ENCODE data around the gene FAM168A.

- TF ChIP-seq, protein P1, sequence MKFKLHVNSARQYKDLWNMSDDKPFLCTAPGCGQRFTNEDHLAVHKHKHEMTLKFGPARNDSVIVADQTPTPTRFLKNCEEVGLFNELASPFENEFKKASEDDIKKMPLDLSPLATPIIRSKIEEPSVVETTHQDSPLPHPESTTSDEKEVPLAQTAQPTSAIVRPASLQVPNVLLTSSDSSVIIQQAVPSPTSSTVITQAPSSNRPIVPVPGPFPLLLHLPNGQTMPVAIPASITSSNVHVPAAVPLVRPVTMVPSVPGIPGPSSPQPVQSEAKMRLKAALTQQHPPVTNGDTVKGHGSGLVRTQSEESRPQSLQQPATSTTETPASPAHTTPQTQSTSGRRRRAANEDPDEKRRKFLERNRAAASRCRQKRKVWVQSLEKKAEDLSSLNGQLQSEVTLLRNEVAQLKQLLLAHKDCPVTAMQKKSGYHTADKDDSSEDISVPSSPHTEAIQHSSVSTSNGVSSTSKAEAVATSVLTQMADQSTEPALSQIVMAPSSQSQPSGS (CRISPR knock-in tag; IDR thresholded peaks at IDR 0.05; ENCODE audit: borderline replicate concordance, low read depth) = no peak
- TF ChIP-seq, protein P2, sequence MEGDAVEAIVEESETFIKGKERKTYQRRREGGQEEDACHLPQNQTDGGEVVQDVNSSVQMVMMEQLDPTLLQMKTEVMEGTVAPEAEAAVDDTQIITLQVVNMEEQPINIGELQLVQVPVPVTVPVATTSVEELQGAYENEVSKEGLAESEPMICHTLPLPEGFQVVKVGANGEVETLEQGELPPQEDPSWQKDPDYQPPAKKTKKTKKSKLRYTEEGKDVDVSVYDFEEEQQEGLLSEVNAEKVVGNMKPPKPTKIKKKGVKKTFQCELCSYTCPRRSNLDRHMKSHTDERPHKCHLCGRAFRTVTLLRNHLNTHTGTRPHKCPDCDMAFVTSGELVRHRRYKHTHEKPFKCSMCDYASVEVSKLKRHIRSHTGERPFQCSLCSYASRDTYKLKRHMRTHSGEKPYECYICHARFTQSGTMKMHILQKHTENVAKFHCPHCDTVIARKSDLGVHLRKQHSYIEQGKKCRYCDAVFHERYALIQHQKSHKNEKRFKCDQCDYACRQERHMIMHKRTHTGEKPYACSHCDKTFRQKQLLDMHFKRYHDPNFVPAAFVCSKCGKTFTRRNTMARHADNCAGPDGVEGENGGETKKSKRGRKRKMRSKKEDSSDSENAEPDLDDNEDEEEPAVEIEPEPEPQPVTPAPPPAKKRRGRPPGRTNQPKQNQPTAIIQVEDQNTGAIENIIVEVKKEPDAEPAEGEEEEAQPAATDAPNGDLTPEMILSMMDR (IDR thresholded peaks at IDR 0.05) = no peak
- TF ChIP-seq RELA (CRISPR knock-in tag; IDR thresholded peaks at IDR 0.05; ENCODE audit: borderline replicate concordance) (no peak), NFYB (CRISPR knock-in tag; conservative IDR thresholded peaks at IDR 0.05; ENCODE audit: low read depth) (no peak)
- TF ChIP-seq, protein P3, sequence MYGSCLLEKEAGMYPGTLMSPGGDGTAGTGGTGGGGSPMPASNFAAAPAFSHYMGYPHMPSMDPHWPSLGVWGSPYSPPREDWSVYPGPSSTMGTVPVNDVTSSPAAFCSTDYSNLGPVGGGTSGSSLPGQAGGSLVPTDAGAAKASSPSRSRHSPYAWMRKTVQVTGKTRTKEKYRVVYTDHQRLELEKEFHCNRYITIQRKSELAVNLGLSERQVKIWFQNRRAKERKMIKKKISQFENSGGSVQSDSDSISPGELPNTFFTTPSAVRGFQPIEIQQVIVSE (CRISPR knock-in tag; IDR thresholded peaks at IDR 0.05; ENCODE audit: borderline replicate concordance) = no peak
These were observed 199.2 kb downstream of the FAM168A start for GRCh38 chr11:73398721-73399120.
